GM21786 (cell line): Measurements from ENCODE around the gene PDGFB.

Source experiments
- ATAC-seq: cut with Tn5 transposase; IDR thresholded peaks from one replicate; pipeline ENCODE4 v1.9.1; 2021; ENCODE audit not compliant: unreplicated experiment

Gene PDGFB

GRCh38 chr22:39240831-39241793 is 3.7 kb downstream of the PDGFB start:
- no peak for ATAC-seq

GRCh38 chr22:39239561-39240423 is 5.0 kb downstream of the PDGFB start:
- ATAC-seq = no peak

- no peak for ATAC-seq
Measured at GRCh38 chr22:39238966-39239505, 5.7 kb downstream of the PDGFB start.

- ATAC-seq = no peak
Measured at GRCh38 chr22:39238561-39238960, 6.2 kb downstream of the PDGFB start.

GRCh38 chr22:39238101-39238466 is 6.7 kb downstream of the PDGFB start:
- no peak for ATAC-seq

- no peak for ATAC-seq
Measured at GRCh38 chr22:39237318-39238100, 7.3 kb downstream of the PDGFB start.

GRCh38 chr22:39236321-39237317 is 8.2 kb downstream of the PDGFB start:
- ATAC-seq = no peak

- ATAC-seq = no peak
Measured at GRCh38 chr22:39234867-39235687, 9.7 kb downstream of the PDGFB start.

GRCh38 chr22:39234472-39234787 is 10.4 kb downstream of the PDGFB start:
- ATAC-seq = no peak

- no peak for ATAC-seq
Measured at GRCh38 chr22:39233710-39234471, 10.9 kb downstream of the PDGFB start.

GRCh38 chr22:39232806-39233709 is 11.7 kb downstream of the PDGFB start:
- ATAC-seq = no peak

- ATAC-seq = no peak
Measured at GRCh38 chr22:39232246-39232645, 12.5 kb downstream of the PDGFB start.

GRCh38 chr22:39231197-39231950 is 13.4 kb downstream of the PDGFB start:
- ATAC-seq = no peak

- no peak for ATAC-seq
Measured at GRCh38 chr22:39230261-39231196, 14.3 kb downstream of the PDGFB start.

- no peak for ATAC-seq
Measured at GRCh38 chr22:39229688-39230260, 15.0 kb downstream of the PDGFB start.
